Cardiac fibroblast (primary cell): ENCODE measurements around the gene FREY1.

Experiments
- DNase-seq, 2 donors: peaks; one replicate each; pipeline versions ENCODE4 v3.0.0 to v3.0.0-alpha.2; 2010; ENCODE audit warnings: low read depth in 2 of 2
- H3K4me3 ChIP-seq, 2 donors: replicated peaks in 1 of 2; 1 replicate in 1 of 2; 2 replicates in 1 of 2; pipeline ENCODE4 v1.5.1; 2011; ENCODE audit warnings: low read depth in 2 of 2, low read length in 2 of 2, mild to moderate bottlenecking in 2 of 2, moderate library complexity in 1 of 2
- TF ChIP-seq, protein P1 (sequence below): IDR thresholded peaks from one replicate; pipeline ENCODE4 v1.5.1; 2011; ENCODE audit warnings: low read depth, mild to moderate bottlenecking, low read length, inconsistent platforms

Gene FREY1

DNA sequence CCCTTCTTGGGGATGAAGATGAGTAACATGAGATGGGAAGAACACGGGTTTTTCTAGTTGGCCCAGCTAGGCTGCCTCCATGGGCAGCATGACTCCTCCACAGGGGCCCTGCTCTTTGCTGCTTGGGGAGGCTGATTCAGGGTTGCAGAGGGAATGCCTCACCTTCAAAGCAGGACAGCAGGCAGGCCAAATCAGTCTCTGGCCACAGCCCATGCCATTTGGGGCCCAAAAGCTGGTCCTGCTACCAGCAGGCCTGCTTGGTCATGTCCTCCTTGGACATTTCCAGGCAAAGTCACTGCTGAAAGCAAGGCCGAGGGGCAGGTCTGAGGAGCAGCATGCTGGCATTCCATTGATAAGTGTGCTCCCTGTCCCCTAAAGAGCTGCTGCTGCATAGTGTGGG is 35.4 kb downstream of the FREY1 start:
- no peak for DNase-seq
- H3K4me3 ChIP-seq: no peak overlapping the region
- TF ChIP-seq, protein P1, sequence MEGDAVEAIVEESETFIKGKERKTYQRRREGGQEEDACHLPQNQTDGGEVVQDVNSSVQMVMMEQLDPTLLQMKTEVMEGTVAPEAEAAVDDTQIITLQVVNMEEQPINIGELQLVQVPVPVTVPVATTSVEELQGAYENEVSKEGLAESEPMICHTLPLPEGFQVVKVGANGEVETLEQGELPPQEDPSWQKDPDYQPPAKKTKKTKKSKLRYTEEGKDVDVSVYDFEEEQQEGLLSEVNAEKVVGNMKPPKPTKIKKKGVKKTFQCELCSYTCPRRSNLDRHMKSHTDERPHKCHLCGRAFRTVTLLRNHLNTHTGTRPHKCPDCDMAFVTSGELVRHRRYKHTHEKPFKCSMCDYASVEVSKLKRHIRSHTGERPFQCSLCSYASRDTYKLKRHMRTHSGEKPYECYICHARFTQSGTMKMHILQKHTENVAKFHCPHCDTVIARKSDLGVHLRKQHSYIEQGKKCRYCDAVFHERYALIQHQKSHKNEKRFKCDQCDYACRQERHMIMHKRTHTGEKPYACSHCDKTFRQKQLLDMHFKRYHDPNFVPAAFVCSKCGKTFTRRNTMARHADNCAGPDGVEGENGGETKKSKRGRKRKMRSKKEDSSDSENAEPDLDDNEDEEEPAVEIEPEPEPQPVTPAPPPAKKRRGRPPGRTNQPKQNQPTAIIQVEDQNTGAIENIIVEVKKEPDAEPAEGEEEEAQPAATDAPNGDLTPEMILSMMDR: no peak

GRCh38 chr11:45870706-45871105 is 36.4 kb downstream of the FREY1 start:
- DNase-seq: no peak
- TF ChIP-seq, protein P1: no peak
- no peak overlapping the region for H3K4me3 ChIP-seq

DNA sequence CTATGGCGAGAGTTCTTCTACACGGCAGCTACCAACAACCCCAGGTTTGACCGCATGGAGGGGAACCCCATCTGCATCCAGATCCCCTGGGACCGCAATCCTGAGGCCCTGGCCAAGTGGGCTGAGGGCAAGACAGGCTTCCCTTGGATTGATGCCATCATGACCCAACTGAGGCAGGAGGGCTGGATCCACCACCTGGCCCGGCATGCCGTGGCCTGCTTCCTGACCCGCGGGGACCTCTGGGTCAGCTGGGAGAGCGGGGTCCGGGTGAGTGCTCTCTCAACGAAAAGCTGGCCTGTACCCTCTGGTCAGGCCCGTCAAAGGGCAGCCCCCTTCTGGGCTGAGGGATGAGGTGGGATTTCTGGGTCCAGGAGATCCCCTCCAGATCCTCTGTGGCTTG is 37.5 kb downstream of the FREY1 start:
- TF ChIP-seq, protein P1: no peak
- H3K4me3 ChIP-seq: no peak overlapping the region
- no peak for DNase-seq

GRCh38 chr11:45864041-45864440 is 43.0 kb downstream of the FREY1 start:
- peak in 1 of 2 donors; percentile 66 for DNase-seq
- no peak overlapping the region for H3K4me3 ChIP-seq
- TF ChIP-seq, protein P1: no peak

- DNase-seq: no peak
- H3K4me3 ChIP-seq: no peak overlapping the region
- TF ChIP-seq, protein P1: no peak
These were observed 46.1 kb downstream of the FREY1 start for GRCh38 chr11:45860764-45861510.

GRCh38 chr11:45860348-45860747 is 46.7 kb downstream of the FREY1 start:
- H3K4me3 ChIP-seq: no peak overlapping the region
- no peak for DNase-seq
- TF ChIP-seq, protein P1: no peak
